Activated naive CD4-positive, alpha-beta T cell (primary cell): ENCODE measurements around the gene ARL11.
"Not testable (repeated sequence)": the region's sequence is repeated elsewhere in the genome, so short reads cannot be mapped to it uniquely, and the experiment has no call there.

Experiments
- DNase-seq, 4 experiments: peaks; one replicate each; lab custom pipeline; 2025; lab: John Stamatoyannopoulos, UW

The ARL11 gene

GRCh38 chr13:49627831-49628652, at the start of gene ARL11:
ARL11 (plus strand) TSS chr13:49628507; CDS start chr13:49630448, 1,941 bp downstream.
- DNase-seq: peak in 2 of 4 experiments; percentile 16 to 50

GRCh38 chr13:49579501-49579900, 48.8 kb upstream of the ARL11 start:
- DNase-seq: no peak

DNA sequence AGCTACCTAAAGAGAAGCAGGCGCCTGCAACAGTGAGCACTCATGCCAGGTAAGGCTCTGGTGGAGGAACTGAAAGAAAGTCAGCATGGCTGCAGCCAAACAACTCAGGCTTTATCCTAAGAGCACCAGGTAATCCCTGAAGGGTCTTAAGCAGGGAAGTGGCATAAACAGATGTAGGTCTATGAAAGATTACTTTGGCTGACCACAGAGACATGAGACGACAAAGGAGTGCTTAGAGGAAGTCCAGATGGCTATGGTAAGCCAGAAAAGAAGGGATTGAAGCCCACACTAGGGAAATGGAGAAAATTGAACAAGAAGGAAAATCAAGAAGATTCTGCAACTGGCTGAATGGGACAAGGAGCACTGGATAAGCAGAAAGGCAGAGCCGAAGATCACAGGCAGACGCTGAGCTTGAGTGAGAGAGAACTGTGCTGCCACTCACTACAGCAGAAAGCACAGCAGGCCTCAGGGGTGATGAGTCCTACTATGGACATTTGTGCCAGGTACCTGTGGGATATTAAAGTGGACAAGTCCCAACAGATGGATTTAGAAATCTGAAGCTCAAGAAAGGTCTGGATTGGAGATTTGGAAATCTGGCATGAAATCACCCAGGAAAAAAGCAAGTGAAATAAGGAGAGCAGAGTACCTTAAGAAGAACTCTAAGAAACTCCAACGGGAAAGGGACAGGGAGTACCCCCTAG, 47.2 kb upstream of the ARL11 start:
- DNase-seq: no peak

- DNase-seq: no peak
Measured at GRCh38 chr13:49584771-49585182, 43.5 kb upstream of the ARL11 start.

- DNase-seq: peak; percentile 36 to 63 (median 48)
Measured at GRCh38 chr13:49585220-49586157, 42.8 kb upstream of the ARL11 start, which contains the start of gene RCBTB1. RCBTB1 (minus strand) TSS chr13:49585558; CDS start chr13:49567279, 18,279 bp downstream.

- no peak for DNase-seq
Measured at GRCh38 chr13:49586717-49587116, 41.6 kb upstream of the ARL11 start.

GRCh38 chr13:49587311-49587847, 40.9 kb upstream of the ARL11 start:
- DNase-seq: no peak

DNA sequence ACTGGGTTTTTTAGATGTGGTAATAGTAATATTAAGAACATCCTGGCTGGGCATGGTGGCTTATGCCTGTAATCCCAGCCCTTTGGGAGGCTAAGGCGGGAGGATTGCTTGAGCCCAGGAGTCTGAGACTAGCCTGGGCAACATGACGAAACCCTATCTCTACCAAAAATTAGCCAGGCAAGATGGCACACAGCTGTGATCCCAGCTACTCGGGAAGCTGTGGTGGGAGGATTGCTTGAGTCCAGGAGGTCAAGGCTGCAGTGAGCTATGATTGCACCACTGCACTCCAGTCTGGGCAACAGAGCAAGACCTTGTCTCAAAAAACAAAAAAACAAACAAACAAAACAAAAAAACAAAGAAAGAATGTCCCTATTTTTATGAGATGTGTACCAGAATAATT, 37.6 kb upstream of the ARL11 start:
- not testable (repeated sequence) for DNase-seq

DNA sequence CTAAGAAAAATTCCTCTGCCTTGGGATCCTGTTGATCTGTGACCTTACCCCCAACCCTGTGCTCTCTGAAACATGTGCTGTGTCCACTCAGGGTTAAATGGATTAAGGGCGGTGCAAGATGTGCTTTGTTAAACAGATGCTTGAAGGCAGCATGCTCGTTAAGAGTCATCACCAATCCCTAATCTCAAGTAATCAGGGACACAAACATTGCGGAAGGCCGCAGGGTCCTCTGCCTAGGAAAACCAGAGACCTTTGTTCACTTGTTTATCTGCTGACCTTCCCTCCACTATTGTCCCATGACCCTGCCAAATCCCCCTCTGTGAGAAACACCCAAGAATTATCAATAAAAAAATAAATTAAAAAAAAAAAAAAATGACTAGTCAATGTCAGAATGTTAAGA, 34.4 kb upstream of the ARL11 start:
- not testable (repeated sequence) for DNase-seq

DNA sequence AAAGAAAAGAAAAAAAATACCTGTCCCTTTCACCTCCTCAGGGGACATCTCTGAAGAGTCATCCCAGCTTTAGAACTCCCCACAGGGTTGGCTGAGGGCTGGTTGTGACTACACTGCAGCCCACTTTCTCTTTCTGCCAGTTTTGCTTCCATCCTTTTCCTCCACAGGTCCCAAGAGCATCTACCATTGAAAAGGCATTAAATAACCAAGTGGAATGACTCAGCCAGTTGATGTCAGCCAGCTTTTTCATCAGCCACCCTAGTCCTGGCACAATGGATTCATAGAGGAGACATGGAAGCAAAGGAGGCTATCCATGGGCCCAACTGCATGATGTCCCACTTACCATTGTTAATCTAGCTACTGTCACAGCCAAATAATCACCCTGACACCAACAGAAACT, 33.7 kb upstream of the ARL11 start:
- DNase-seq: no peak

GRCh38 chr13:49596221-49596620, 32.1 kb upstream of the ARL11 start:
- DNase-seq: no peak

- DNase-seq: no peak
Measured at GRCh38 chr13:49597043-49597641, 31.2 kb upstream of the ARL11 start.

- DNase-seq: no peak
Measured at GRCh38 chr13:49602005-49602404, 26.3 kb upstream of the ARL11 start.

DNA sequence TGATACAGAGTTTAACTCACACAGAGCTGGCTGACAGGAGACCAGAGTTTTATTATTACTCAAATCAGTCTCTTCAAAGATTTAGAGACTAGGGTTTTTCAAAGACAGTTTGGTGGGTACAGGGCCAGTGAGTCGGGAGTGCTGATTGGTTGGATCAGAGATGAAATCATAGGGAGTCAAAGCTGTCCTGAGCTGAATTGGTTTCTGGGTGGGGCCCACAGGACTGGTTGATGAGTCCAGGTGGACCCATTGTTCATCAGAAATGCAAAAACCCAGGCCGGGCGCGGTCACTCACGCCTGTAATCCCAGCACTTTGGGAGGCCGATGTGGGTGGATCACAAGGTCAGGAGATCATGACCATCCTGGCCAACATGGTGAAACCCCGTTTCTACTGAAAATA, 25.7 kb upstream of the ARL11 start:
- not testable (repeated sequence) for DNase-seq

- DNase-seq: no peak
Measured at GRCh38 chr13:49604570-49604969, 23.7 kb upstream of the ARL11 start.

DNA sequence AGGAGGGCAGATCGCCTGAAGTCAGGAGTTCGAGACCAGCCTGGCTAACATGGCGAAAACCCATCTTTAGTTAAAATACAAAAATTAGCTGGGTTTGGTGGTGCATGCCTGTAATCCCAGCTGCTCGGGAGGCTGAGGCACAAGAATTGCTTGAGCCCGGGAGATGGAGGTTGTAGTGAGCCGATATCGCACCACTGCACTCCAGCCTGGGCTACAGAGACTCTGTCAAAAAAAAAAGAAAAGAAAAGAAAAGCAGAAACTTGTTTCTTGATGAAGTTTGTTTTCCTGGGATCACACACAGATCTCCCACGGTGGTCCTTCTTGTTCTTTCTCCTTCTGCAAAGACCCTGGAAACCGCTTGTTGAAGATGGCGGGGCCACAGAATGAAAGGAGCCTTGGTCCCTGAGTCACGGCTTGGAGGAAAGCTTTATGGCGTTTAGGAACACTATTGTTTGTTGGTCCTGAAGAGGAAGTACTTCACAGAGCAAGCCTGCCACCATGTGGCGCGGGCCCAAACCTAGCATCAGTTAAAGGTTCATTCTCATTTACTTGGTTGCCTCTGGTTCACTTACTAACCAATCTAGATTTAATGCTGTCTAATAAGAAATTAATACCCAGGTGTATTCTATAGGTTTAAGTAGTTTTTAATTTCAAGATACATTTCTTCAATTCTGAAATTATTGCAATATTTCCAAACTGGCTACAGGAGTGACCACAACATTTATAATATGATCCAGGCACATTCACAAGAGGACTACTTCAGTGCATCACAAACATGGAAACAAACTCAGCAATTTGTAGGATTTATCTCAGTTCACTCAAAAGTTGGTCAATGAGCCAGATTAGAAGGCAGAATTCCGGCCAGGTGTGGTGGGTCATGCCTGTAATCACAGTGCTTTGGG, 21.3 kb upstream of the ARL11 start:
- DNase-seq: peak; percentile 26 to 72 (median 54)

- DNase-seq: no peak
Measured at GRCh38 chr13:49607761-49608160, 20.5 kb upstream of the ARL11 start.

DNA sequence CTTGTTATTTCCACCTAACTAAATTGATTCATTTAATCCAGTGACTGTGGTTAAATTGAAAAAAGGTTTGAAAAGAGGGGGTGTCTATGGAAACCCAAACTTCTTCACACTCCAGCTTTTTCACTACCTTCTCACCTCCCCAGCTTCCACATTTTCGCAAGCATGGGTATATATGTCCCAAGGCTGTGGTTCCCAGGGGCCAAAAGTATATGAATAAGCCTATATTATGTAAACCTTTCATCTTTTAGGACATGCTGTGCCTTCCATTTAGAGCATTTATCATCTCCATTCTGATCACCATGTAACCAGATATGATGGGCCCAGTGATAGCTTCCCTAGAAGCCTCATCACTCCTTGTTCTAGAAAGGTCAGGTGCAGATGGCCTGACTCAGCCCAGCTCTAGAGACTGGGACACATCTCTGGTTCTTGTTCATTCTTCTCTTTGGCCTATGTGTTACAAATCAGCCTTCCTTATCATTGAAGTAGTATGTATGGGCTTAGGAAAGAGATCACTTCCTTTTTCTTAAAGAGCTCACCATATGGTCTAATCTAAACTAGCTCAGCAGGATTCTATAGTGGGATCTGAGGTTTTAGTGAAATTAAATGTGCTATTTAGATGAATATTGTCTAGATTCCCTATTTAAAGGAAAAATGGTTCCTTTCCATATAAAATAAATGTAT, 19.5 kb upstream of the ARL11 start:
- no peak for DNase-seq

- no peak for DNase-seq
Measured at GRCh38 chr13:49610176-49610575, 18.1 kb upstream of the ARL11 start.

DNA sequence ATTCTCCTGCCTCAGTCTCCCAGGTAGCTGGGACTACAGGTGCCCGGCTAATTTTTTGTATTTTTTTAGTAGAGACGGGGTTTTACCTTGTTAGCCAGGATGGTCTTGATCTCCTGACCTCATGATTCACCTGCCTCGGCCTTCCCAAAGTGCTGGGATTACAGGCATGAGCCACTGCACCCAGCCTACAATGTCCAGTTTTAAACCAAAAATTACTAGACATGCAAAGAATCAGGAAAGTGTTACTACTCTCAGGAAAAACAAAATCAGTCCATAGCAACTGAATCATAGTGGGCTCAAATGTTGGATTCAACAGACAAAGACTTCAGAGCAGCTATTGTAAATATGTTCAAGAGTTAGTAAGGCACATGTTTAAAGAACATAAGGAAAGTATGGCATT, 16.3 kb upstream of the ARL11 start:
- not testable (repeated sequence) for DNase-seq
